SU-DHL-6 (cell line): ENCODE measurements around the gene ZNF334.

Source experiments
- H2AFZ ChIP-seq: fragments of 200-600 bp; sonication (generic); 2 replicates; pipeline ENCODE4 v1.6.1; 2014; ENCODE audit warnings: low read depth, mild to moderate bottlenecking, moderate library complexity, mixed read lengths, antibody characterized with exemption, low read length; ENCODE audit not compliant: severe bottlenecking
- H3F3A ChIP-seq: fragments of 200-600 bp; shearing (Covaris generic); 2 replicates; pipeline ENCODE4 v1.6.0; 2016; ENCODE audit warnings: antibody characterized with exemption, mild to moderate bottlenecking; ENCODE audit not compliant: insufficient read depth
- H3K27ac ChIP-seq: fragments of 200-600 bp; sonication (generic); 2 replicates; pipeline ENCODE4 v1.5.1; 2016; ENCODE audit warnings: low read depth, mild to moderate bottlenecking, low read length, moderate library complexity, mixed read lengths
- H3K27me3 ChIP-seq: fragments of 200-600 bp; sonication (generic), shearing (Covaris generic); 2 replicates; pipeline ENCODE4 v1.6.0; 2014; ENCODE audit warnings: mild to moderate bottlenecking, low read length
- H3K36me3 ChIP-seq: fragments of 200-600 bp; sonication (generic); 2 replicates; pipeline ENCODE4 v1.6.1; 2014; ENCODE audit warnings: mild to moderate bottlenecking, low read length, mixed read lengths
- H3K4me2 ChIP-seq: fragments of 300-600, 200-600 bp; shearing (Covaris generic), sonication (generic); 2 replicates; pipeline ENCODE4 v1.6.0; 2014; ENCODE audit warnings: low read length, low read depth, mild to moderate bottlenecking; ENCODE audit not compliant: poor library complexity, severe bottlenecking
- H3K4me3 ChIP-seq: fragments of 200-600 bp; sonication (generic); 2 replicates; pipeline ENCODE4 v1.5.1; 2014; ENCODE audit warnings: antibody characterized with exemption, low read length, mild to moderate bottlenecking, mixed read lengths; ENCODE audit not compliant: insufficient read depth, poor library complexity, severe bottlenecking
- H3K79me2 ChIP-seq: fragments of 200-600 bp; sonication (generic); 2 replicates; pipeline ENCODE4 v1.6.1; 2014; ENCODE audit warnings: mild to moderate bottlenecking, low read length, moderate library complexity; ENCODE audit not compliant: insufficient read depth
- H3K9ac ChIP-seq: fragments of 200-600 bp; sonication (generic); 2 replicates; pipeline ENCODE4 v1.7.0; 2014; ENCODE audit warnings: mild to moderate bottlenecking, low read length
- H3K9me2 ChIP-seq: fragments of 200-600 bp; sonication (generic); replicated peaks from 2 replicates; pipeline ENCODE4 v1.6.1; 2014; ENCODE audit warnings: low read length; ENCODE audit not compliant: insufficient read depth
- H3K9me3 ChIP-seq: fragments of 200-600 bp; sonication (generic); 2 replicates; pipeline ENCODE4 v1.6.1; 2014; ENCODE audit warnings: low read length, mixed read lengths; ENCODE audit not compliant: insufficient read depth
- H4K20me1 ChIP-seq: fragments of 200-600 bp; sonication (generic); 2 replicates; pipeline ENCODE4 v1.6.1; 2014; ENCODE audit warnings: low read depth, mild to moderate bottlenecking, antibody characterized with exemption, low read length, moderate library complexity, mixed read lengths
- CTCF ChIP-seq: fragments of 200-600 bp; sonication (generic); IDR thresholded peaks from one replicate; pipeline ENCODE4 v1.5.1; 2017; ENCODE audit warnings: antibody characterized with exemption, mild to moderate bottlenecking, low read length, moderate library complexity; ENCODE audit not compliant: insufficient read depth, poor library complexity, severe bottlenecking
- EZH2phosphoT487 ChIP-seq: fragments of 200-600 bp; sonication (generic), shearing (Covaris generic); conservative IDR thresholded peaks from 2 replicates; pipeline ENCODE4 v1.6.1; 2018; ENCODE audit warnings: mild to moderate bottlenecking, antibody characterized with exemption, low read length, moderate library complexity, mixed read lengths

Gene ZNF334

DNA sequence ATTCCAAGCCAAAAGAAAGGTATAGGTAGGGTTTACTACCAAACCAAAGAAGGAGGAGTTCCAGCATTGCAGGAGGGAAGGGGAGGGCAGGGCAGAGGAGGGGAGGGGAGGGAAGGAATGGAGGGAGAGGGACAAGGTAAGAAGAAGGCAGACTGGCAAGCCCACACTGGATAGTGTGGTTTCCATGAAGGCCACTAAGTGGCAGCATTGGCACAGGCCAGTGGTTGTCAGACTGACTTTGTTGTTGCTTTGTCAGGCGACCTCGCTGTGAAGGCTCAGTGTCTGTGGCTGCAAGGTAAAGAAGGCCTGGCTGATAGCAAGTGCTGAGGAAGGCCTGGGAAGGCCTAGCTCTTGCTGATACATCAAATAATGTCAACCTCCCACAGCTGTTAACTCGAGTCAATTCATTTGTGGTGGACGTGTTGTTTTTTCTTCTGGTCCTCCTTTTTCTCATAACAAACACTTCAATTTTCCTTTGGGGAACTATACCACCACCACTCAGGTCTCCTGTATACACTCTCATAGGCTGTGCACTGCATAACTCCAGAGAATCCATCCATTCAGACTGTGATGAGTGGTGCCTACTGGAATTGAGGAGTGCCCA, 7.7 kb upstream of the ZNF334 start:
- Histone ChIP-seq H3K79me2 (no peaks in the 10 kb centered on the region), H3K4me3 (no peak overlapping the region), H4K20me1 (no peaks in the 10 kb centered on the region), H3K4me2 (no peak overlapping the region), H3K27me3 (no peaks in the 10 kb centered on the region), H2AFZ (no peak overlapping the region), H3F3A (no peaks in the 10 kb centered on the region), H3K9ac (no peak overlapping the region), H3K27ac (no peak overlapping the region), H3K9me2 (no peaks in the 10 kb centered on the region), H3K36me3 (no peaks in the 10 kb centered on the region), H3K9me3 (no peaks in the 10 kb centered on the region; the same call in 1 of the 2 replicates)
- TF ChIP-seq CTCF (no peak), EZH2phosphoT487 (no peak)

GRCh38 chr20:46520540-46520939, 7.2 kb upstream of the ZNF334 start:
- no peak for TF ChIP-seq CTCF

DNA sequence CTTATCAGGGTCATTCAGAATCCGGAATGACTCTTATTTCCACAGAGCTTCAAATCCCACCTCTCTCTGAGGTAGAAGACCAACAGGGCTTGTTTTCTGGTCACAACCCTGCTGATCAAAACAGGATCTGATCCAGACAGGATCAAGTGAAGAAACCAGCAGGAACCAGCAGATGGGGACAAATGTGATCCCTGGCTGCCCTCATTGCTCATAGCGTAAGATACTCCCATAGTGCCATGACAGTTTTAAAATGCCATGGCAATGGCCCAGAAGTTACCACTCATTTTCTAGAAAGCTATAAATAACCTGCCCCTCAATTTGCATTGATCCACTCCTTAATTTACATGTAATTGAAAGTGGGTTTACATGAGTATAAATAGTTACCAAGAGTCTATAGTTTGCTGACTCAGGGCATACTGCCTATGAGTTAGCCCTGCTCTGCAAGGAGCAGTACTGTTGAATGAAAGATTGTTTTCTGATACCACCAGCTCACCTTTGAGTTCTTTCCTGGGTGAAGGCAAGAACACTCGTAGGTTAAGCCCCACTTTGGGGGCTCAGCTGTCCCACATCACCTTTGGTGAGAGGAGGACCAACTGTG, 6.2 kb upstream of the ZNF334 start:
- Histone ChIP-seq H3K4me3 (no peak overlapping the region), H3F3A (no peaks in the 10 kb centered on the region), H3K79me2 (no peaks in the 10 kb centered on the region), H3K27ac (no peak overlapping the region), H3K36me3 (no peaks in the 10 kb centered on the region), H3K9ac (no peak overlapping the region), H2AFZ (no peak overlapping the region), H3K27me3 (no peaks in the 10 kb centered on the region), H3K9me3 (no peaks in the 10 kb centered on the region; the same call in 1 of the 2 replicates), H4K20me1 (no peaks in the 10 kb centered on the region), H3K9me2 (no peaks in the 10 kb centered on the region), H3K4me2 (no peak overlapping the region)
- TF ChIP-seq EZH2phosphoT487 (no peak), CTCF (no peak)

More at GRCh38 chr20:46520540-46520939, 7.2 kb upstream of the ZNF334 start:
- Histone ChIP-seq H3K36me3 (no peaks in the 10 kb centered on the region), H3K27ac (no peak overlapping the region), H3K9ac (no peak overlapping the region), H3F3A (no peaks in the 10 kb centered on the region), H3K4me2 (no peak overlapping the region), H3K9me2 (no peaks in the 10 kb centered on the region), H3K79me2 (no peaks in the 10 kb centered on the region), H4K20me1 (no peaks in the 10 kb centered on the region), H3K9me3 (no peaks in the 10 kb centered on the region; the same call in 1 of the 2 replicates), H3K27me3 (no peaks in the 10 kb centered on the region), H3K4me3 (no peak overlapping the region), H2AFZ (no peak overlapping the region)
